HG03175 (cell line): ENCODE results near the gene FAM153A.
"Not testable (repeated sequence)": the region's sequence is repeated elsewhere in the genome, so short reads cannot be mapped to it uniquely, and the experiment has no call there.

Experiments used
- ATAC-seq: cut with Tn5 transposase; IDR thresholded peaks from one replicate; pipeline ENCODE4 v1.9.1; 2021; ENCODE audit warnings: mild to moderate bottlenecking, moderate library complexity; ENCODE audit not compliant: unreplicated experiment

Gene FAM153A

DNA sequence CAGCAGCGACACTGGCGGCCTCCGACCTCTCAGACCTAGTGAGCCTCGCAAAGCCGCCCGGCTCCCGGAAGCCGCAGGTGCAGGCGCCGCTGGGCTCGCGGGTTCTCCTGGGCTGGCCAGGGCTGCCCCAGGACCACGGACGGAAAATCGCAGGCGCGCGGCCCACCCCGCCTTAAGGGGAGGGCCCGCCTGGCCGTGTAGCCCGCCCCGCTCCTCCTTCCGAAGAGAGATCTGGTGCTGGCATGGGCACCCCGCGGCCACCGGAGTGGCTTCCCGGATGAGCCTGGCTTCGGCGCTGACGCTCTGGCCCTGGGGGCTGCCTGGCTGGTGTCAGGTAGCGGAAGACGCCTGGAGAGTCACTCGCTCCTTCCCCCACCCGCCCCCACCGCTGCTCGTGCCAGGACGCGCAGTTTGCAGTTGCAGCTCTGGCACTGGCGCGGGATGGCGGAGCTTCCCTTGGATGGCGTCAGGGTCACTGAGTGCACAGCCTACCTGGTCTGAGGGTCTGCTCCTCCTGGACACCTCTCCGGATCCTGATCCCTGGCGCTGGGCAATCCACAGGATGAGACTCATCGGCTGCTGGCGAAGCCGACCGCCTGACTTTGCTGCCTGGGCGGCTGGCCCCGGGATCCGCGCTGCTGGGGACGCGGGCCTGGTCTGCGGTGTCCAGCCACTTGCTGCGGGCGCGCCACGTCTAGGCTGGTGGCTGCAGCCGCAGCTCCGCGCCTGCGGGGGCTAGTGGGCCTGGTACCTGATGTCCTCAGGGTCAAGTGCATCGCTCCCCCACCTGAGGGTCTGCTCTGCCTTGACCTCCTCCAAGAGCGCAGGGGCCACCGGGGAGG lies at the start of gene FAM153A:
Gene FAM153A (minus strand): TSS at position 108 of the 842 bp plus-strand sequence.
- not testable (repeated sequence) for ATAC-seq

DNA sequence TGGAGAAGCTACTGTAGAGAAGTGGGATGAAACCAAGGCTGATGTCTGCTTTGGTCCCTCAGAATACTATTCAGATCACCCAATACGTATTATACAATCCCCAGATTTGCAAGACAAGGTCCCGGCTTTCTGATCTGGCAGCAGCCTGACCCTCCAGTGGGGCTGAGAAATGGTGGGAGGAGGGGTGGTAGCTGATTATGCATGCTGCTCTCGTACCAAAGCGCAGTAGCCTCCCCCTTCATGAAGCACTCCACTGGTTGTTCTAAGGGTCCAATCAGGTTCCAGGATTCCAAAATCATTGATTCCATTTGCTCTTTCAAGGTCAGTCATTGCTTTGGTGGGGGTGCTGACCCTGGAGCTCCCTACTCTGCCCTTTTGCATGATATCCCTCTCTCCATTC lies 49.6 kb upstream of the FAM153A start:
- not testable (repeated sequence) for ATAC-seq

DNA sequence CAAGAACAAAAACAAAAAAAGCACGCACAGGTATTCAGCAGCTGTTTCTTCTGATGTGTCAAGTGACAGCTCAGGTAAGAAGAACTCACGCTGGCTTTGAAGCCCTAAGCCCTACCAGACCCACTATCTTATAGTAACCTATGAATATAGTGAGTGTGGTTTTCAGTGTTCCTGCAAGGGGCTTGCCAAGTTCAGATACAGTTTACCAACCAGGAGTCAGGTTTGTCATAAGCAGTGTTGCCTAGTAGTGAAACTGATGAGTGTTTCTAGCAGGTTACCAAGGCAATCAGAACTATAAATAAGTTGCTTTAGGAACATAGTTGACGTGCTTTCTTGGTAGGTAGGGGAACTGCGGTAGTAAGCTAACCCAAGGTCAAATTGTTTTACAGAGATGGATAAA lies 43.4 kb upstream of the FAM153A start:
- not testable (repeated sequence) for ATAC-seq

DNA sequence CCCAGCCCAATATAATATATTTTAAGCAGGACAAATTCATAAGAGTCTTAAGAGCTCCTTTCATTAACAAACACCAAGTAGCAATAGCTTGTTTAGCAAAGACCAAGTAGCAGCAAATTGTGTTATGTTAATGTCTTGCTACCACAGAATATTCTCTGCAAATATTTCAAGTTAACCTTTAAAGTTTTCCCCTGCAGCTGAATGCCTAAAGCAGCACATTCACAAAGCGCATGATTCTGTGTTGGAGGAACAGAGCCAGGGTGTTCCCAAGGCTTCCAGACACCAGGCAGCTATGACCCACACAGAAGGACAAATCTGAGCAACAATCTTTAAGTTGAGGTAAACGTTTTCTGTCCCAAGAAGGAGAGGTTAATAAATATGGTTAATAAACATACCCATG lies 42.1 kb upstream of the FAM153A start:
- ATAC-seq, result not testable (repeated sequence)

DNA sequence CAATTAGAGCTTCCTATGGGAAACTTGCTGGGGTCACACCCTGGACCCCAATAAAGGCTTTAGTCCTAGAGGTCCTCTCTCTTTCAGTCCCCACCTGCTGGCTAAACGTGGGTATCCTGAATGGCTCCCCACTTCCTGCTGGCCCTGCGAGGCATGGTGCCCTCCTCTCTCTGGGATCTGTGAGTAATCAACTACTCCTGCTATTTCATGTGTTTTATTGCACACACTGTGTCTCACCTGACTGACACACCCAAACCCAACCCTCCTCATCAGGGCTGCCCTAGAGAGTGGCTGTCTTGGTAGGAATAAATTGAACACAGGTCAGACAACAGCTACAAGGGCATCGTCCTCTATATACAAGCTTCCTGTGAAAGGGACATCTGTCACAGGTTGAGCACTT lies 39.8 kb upstream of the FAM153A start:
- not testable (repeated sequence) for ATAC-seq

DNA sequence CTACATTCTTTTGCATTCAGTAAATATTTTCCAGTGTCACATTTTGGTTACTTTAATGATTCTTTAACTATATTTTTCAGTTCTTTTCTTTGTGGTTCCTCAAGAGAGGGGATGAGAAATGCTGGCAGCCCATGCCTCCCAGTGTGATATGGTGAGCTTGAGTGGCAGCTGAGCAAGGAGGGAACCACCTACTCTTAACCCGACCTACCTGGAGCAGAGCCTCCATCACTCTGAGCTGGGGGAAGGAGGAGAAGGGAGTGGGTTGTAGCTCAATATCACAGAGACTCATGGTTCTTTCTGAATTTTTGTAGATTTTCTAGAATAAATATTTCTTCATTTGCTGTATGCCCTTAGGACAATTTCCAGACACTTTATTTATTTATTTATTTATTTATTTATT lies 37.0 kb upstream of the FAM153A start:
- ATAC-seq, result not testable (repeated sequence)

DNA sequence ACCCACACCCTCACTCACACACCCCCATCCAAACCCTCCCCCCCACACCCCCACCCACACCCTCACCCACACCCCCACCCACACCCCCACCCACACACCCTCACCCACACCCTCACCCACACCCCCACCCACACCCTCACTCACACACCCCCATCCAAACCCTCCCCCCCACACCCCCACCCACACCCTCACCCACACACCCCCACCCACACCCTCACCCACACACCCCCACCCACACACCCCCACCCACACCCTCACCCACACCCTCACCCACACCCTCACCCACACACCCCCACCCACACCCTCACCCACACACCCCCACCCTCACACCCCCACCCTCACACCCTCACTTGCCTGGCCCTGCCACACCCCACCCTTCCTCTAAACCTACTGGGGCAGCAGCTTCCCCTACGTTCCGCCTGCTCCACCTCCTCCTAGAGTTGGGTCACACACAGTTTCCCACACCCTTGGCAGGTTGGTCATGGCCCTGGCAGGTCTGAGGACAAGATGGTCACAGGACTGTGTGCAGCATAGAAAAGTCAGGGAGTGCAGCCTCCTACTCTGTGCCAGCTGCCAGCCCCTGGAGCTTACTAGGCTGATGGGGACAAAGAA lies 30.2 kb upstream of the FAM153A start:
- ATAC-seq, result not testable (repeated sequence)

DNA sequence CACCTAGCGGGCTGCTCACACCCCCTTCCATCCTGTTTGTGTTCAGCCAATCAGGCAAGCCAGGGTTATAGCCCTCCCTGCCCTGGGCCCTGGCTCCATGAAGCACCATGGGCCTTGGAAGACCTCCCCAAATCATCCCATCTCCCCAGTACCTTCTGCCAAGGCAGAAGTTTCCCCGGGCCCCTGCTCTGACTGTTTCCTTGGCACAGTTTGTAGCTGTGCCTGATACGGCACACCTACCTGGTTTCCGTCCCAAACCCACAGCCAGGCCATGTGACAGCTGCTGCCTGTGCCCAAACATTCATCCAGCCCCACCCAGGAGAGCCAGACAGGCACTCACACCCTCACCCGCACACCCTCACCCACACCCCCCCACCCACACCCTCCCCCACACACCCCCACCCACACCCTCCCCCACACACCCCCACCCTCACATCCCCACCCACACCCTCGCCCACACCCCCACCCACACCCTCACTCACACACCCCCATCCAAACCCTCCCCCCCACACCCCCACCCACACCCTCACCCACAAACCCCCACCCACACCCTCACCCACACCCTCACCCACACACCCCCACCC lies 29.6 kb upstream of the FAM153A start:
- ATAC-seq, result not testable (repeated sequence)

DNA sequence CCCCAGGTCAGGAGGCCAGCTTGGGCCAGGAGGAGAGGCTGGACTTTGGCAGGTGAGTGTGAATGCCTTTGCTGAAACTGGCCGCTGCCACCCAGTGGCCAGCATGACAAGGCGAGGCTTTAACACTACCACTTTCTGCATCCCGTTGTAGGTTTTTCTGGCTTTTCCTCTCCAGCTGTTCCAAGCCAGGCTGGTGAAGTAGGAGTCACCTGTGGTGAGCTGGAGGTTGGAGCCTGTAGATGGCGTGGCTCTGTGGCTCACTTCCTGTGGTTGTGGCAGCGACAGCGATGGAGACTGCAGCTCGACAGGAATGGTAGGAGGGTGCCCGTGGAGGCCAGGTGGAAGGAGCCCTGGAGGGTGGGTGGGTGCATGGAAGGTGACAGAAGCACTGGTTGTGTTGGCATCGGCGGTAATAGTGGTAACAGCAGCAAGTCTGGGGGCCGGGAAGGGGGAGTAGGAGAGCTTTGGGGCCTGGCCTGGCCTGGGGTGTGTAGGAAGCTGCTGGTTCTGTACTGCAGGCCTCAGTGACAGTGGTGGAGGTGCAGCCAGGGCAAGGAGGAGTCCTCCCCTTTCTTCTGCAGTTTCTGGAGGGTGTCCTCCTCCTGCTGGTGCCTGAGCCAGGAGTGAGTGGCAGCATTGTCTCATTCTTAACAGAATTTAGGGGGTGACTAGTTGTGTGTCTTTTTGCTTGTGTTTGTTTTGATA lies 26.7 kb upstream of the FAM153A start:
- ATAC-seq, result not testable (repeated sequence)

DNA sequence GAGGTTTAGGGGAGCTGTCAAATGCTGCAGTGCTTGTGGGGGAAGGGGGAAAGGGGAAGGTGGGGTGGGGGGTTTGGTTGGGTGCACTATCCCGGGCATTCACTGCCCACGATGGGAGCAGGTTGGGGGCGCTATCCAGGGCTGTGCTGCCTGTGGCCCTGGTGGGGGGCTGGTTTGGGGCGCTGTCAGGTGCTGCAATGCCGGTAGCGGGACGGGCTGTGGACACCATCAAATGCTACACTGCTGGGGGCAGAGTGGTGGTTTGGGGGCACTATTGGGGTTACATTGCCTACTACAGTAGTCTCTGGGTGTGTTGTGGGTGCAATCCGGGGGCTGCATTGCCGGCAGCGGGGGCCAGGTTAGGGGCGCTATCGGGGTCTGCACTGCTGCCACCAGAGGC lies 25.7 kb upstream of the FAM153A start:
- not testable (repeated sequence) for ATAC-seq

DNA sequence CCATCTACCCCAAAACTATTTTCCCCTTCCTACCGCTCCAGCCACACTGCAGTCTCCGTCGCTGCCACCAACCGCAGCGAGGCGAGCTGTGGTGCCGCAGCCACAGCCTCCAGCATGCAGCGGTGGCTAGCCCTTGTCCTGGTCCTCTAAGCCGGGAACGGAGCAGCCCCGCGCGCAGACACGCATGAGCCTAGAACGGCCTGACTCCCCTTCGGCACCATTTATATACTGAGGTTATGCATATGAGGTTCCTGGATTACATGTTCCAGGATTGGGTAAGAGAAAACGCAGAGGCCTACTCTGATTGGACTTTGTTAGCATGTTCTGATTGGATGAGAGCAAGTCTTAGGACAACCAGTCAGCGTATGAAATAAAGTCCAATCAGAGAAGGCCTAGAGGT lies 24.6 kb upstream of the FAM153A start:
- ATAC-seq, result not testable (repeated sequence)

DNA sequence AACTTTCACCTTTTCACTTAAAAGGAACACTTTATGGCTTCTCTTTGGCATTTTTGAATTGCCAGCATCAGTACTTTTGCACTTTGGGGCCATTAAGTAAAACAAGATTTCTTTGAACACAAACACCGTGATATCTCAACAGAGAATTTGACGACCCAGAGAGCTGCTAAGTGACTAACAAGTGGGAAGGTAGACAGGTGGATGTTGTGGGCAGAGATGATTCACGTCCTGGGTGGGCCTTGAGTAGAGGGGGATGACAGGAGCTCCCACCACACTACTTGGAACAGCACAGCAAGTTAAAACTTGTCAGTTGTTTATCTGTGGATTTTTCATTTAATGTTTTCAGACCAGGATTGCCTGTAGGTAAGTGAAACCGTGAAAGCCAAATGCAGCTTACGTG lies 18.7 kb upstream of the FAM153A start:
- ATAC-seq, result not testable (repeated sequence)

DNA sequence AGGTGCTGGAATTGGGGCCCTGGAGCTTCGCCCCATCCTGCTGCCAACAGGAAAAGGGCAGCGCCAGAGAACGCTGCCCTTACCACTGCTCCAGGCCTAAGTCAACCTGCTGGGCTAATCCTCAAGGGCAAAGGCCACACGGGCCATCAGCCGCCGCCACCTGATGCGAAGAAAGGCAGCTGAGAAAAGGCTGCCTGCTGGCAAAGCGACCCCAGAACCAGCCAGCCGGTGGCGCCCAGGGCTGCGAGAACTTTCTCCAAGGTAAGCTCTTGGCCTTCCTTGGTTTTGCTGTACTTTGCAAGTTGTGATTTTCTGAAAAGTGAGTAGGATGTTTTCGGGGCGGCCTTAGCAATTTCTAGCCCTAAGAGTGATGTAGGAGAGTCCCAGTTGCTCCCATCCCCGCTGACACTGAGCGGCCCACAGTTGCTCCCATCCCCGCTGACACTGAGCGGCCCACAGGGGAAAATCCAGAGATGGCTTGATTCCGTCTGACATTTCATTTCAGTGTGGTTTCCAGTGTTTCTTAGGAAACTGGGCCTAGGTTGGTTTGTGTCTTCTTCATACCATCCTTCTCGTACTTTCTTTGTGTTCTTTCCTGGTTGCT lies 15.6 kb upstream of the FAM153A start:
- ATAC-seq, result not testable (repeated sequence)

DNA sequence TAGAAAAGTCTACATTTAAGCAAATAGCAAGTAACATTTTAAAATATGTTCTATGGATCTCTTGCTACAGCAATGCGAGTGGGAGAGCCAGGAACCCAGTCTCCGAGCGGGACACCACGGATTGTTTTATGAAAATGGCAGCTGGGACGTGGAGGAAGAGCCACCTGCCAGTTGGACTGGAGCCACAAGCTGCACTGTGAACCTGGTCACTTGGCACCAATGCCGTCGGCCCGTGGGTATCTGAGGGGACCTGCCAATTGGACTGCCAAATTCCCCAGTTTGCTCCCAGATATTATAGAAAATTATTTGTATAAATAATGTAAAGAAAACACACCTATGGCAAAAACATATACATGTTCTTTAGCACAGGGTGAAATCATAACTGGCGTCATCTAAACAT lies 10.6 kb upstream of the FAM153A start:
- not testable (repeated sequence) for ATAC-seq

DNA sequence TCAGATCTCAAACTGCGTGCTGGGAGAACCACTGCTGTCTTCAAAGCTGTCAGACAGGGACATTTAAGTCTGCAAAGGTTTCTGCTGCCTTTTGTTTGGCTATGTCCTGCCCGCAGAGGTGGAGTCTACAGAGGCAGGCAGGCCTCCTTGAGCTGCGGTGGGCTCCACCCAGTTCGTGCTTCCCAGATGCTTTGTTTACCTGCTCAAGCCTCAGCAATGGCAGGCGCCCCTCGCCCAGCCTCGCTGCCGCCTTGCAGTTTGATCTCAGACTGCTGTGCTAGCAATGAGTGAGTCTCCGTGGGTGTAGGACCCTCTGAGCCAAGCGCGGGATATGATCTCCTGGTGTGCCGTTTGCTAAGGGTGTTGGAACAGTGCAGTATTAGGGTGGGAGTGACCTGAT lies 8.9 kb upstream of the FAM153A start:
- not testable (repeated sequence) for ATAC-seq

DNA sequence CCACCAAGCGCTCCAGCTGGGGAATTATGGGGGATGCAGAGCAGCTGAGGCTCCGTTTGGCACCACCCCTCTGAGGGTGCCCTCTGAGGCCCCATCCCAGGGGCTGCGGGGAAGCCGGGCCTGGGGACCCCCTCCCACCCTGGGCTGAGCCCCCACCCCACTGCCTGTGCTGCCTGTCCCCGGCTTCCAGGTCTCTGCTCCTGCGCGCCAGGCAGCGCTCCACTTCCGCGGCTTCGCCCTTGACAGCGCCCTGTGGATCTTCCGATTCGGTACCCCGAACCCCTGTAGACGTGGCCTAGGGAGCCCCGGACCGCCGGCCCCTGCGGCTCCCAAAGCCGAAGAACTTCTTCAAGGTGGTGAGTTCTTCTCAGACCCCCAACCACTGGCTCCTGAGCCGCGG lies 530 bp downstream of the FAM153A start:
- not testable (repeated sequence) for ATAC-seq

DNA sequence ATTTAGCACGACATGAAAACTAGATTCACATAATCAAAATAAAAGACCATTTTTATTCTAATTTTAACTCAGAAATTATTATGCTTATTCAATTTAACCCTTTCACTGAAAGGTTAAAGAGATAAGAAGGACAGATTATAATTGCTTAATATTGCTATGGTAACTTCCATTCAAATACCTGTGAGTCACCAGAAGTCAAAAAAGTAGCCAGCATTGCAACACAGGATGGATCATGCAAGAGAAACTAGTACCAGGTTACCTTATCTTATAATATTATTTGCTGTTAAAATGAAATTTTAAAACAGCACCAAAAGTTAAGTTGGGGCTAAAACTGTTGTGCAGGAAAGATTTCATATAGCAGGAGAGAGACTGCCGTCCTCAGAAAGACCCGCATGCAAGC lies 11.5 kb downstream of the FAM153A start:
- not testable (repeated sequence) for ATAC-seq

DNA sequence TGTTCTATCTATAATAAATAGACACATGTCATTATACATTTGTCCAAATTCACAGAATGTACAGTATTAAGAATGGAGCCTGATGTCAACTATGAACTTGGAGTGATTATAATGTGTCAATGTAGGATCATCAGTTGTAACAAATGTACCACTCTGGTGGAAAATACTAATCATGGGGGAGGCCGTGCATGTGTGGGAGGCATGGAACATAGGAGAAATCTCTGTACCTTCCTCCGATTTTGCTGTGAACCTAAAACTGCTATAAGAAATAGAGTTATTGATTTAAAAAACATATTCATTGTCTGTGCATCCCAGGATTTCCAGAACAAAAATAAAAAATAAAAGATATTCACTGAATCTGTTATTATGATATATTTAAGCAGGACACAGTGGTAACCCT lies 12.1 kb downstream of the FAM153A start:
- ATAC-seq, result not testable (repeated sequence)

DNA sequence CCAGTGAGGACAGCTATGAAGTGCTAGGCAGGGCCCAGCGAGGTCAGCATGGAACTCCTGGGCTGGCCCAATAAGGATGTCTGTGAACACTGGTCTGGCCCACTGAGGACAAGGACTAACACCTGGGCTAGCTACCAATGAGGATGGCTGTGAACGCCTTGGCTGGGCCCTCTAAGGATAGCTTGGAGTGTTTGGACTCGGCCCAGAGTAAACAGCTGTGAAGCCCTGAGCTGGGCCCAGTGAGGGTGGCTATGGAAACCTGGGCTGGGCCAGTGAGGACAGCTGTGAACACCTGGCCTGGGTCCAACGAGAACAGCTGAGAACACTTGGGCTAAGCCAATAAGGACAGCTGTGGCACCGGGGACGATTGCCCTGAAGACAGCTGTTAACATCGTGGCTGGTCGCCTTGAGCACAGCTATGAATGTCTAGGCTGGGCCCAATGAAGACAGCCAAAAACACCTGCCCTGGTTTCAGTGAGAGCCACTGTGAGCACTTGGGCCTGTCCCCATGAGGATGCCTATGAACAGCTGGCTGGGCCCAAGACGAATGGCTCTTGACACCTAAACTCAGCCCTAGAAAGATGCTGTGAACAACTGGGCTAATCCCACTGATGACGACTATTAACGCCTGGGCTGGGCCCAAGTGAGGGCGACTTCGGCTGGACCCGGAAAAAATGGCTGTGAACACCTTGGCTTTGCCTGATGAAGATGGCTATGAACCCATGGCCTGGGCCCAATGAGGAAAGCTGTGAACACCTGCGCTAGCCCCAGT lies 18.8 kb downstream of the FAM153A start:
- ATAC-seq, result not testable (repeated sequence)

DNA sequence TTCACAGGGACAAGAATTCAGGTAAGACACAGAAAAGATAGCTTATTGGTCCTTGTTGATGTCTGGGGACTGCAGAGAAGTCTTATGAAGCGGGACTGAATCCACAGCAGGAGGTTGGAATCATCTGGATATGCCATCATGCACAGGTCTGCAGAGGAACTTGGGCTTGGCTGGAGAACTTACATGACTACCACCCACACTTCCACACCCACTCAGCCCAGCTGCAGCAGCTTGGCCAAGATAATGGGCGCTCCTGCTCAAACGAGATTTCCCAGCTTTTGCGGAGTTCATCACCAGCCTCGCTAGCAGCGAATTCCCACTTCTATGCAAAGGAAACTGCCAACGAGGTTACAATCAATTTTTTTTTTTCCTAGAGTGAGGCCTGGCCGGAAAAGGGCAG lies 21.7 kb downstream of the FAM153A start:
- ATAC-seq, result not testable (repeated sequence)
